ENCODE measurements around the gene TIMP2. TPM values are rescaled to one million over a fixed set of nuclear protein-coding genes. Genes with fewer than 3 reads are reported as not detected.
A peak's percentile ranks its signal among the peaks of the same experiment; 100 is the strongest.
"Not testable (repeated sequence)": the region's sequence is repeated elsewhere in the genome, so short reads cannot be mapped to it uniquely, and the experiment has no call there.

Gene TIMP2
- total and polyA plus RNA-seq, 9 donors, result 94.8 to 309 (median 201) TPM

DNA sequence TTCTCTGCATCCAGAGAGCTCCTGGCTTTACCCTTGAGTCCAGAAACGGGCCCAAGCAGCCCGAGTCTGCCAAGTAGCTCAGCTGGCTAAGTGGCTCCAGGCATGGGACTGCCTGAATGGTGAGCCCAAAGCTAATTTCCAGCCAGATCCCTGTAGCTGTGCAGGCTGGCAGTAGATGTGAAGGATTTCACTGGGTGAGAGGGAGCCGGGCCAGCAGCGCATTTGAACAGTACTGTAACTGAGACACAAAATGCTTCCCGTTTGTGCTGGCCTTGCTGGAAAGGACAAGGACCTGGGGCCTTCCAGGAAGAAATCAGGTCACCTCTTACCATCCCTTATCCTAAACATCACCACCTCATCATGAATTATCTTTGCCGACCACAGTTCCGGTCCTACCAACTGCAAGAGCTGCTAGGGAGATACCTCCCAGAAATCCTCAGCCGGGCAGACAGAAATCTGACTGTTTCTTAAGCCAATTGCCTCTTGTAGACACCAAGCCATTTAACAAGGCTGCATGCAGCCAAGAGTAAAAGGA is 3.7 kb downstream of the TIMP2 start:
- peaks cover 74% of the 10 kb centered on the region for H3K4me1 ChIP-seq (ENCODE audit: control insufficient read depth, insufficient read depth, low read length)
- peak; percentile 78 for DNase-seq
- H3K36me3 ChIP-seq (ENCODE audit: control insufficient read depth, insufficient read depth, low read length), result peaks cover 8% of the 10 kb centered on the region
- H3K4me3 ChIP-seq (ENCODE audit: low read length), result no peak overlapping the region
- peak overlapping the region; percentile 24 for H3K27ac ChIP-seq (ENCODE audit: low read length)
- 34% methylated on average over 6 of the region's 8 CpGs for WGBS (ENCODE audit: insufficient coverage)
- no peaks in the 10 kb centered on the region for H3K27me3 ChIP-seq (ENCODE audit: control insufficient read depth, insufficient read depth, low read length)
- no peaks in the 10 kb centered on the region for H3K9me3 ChIP-seq (replicated peaks; ENCODE audit: control insufficient read depth, low read depth, low read length)

DNA sequence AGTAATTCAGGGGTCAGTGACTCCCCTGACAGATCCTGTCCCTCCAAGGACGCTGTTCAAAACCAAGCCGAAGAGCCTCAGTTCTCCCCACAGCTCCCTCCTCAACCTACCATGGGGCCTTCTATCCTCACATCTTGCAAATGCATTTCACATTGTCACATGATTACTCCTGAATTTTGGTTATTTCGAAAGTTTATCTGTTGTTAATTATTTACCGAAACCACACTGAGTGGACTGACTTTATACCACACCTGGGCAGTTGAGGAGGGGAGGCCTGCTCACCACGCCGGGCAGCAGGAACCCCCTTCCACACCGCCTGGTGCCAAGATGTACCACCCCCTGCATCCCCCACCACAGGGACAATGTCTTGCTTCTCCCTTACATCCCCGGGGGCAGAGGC is 4.7 kb downstream of the TIMP2 start:
- no peak for DNase-seq
- Histone ChIP-seq H3K4me1 (ENCODE audit: control insufficient read depth, insufficient read depth, low read length) (peaks cover 74% of the 10 kb centered on the region), H3K36me3 (ENCODE audit: control insufficient read depth, insufficient read depth, low read length) (peaks cover 8% of the 10 kb centered on the region), H3K27ac (ENCODE audit: low read length) (no peak overlapping the region), H3K4me3 (ENCODE audit: low read length) (no peak overlapping the region), H3K27me3 (ENCODE audit: control insufficient read depth, insufficient read depth, low read length) (no peaks in the 10 kb centered on the region), H3K9me3 (replicated peaks; ENCODE audit: control insufficient read depth, low read depth, low read length) (no peaks in the 10 kb centered on the region)
- WGBS (ENCODE audit: insufficient coverage), result 70% methylated on average over 4 of the region's 8 CpGs

DNA sequence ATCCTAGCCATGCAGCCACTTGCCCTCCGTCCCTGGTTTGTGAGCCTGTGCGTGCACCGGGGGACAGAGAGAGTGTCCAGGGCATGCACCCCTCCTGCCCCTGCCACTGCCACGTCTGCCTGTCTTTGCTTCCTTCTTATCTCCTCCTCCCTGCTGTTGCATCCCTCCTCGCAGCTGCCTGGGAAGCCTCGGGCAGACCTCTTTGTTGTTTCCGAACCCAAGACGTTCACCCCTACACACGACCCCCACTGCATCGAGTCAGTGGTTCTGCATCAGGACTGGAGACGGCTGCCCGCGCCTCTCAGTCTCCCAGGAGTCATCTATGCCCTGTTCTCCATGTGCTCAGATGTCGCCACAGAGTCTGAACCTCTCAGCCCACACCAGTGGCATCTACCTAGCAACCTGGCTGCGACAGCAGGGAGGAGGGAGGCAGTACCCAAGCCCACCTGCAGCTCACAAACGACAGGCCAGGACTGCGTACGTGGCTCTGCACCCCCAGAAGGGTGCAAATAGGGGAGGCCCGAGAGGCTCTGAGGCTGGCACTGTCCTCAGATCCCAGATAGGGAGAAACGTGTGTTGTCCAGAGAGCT is 5.2 kb downstream of the TIMP2 start:
- H3K4me1 ChIP-seq (ENCODE audit: control insufficient read depth, insufficient read depth, low read length), result peaks cover 74% of the 10 kb centered on the region
- no peaks in the 10 kb centered on the region for H3K9me3 ChIP-seq (replicated peaks; ENCODE audit: control insufficient read depth, low read depth, low read length)
- WGBS (ENCODE audit: insufficient coverage), result 68% methylated on average over 18 of the region's 20 CpGs
- no peak overlapping the region for H3K4me3 ChIP-seq (ENCODE audit: low read length)
- no peak overlapping the region for H3K27ac ChIP-seq (ENCODE audit: low read length)
- no peak for DNase-seq
- H3K27me3 ChIP-seq (ENCODE audit: control insufficient read depth, insufficient read depth, low read length), result no peaks in the 10 kb centered on the region
- H3K36me3 ChIP-seq (ENCODE audit: control insufficient read depth, insufficient read depth, low read length), result peaks cover 8% of the 10 kb centered on the region

DNA sequence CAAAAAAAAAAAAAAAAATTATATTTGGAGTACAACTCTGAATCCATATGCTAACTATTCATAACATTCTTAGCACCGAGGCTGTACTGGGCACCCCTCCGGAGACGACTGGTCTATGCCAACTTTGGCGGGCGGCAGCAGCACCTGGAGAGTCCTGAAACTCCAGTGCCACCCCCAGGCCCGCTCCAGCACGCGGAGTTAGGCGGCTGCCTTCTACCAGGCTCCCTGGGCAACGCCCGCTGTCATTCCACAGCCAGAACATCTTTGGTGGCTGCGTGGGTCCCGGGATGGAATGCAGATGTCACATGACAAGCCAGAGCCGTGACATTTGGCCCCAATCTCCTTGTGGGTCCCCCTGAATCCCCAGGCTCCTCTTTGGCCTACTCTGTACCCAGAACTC is 6.2 kb downstream of the TIMP2 start:
- no peak overlapping the region for H3K4me3 ChIP-seq (ENCODE audit: low read length)
- no peaks in the 10 kb centered on the region for H3K9me3 ChIP-seq (replicated peaks; ENCODE audit: control insufficient read depth, low read depth, low read length)
- H3K27ac ChIP-seq (ENCODE audit: low read length), result no peak overlapping the region
- H3K4me1 ChIP-seq (ENCODE audit: control insufficient read depth, insufficient read depth, low read length), result peaks cover 70% of the 10 kb centered on the region
- no peak for DNase-seq
- peaks cover 8% of the 10 kb centered on the region for H3K36me3 ChIP-seq (ENCODE audit: control insufficient read depth, insufficient read depth, low read length)
- WGBS (ENCODE audit: insufficient coverage), result 73% methylated on average over 14 of the region's 14 CpGs
- no peaks in the 10 kb centered on the region for H3K27me3 ChIP-seq (ENCODE audit: control insufficient read depth, insufficient read depth, low read length)

DNA sequence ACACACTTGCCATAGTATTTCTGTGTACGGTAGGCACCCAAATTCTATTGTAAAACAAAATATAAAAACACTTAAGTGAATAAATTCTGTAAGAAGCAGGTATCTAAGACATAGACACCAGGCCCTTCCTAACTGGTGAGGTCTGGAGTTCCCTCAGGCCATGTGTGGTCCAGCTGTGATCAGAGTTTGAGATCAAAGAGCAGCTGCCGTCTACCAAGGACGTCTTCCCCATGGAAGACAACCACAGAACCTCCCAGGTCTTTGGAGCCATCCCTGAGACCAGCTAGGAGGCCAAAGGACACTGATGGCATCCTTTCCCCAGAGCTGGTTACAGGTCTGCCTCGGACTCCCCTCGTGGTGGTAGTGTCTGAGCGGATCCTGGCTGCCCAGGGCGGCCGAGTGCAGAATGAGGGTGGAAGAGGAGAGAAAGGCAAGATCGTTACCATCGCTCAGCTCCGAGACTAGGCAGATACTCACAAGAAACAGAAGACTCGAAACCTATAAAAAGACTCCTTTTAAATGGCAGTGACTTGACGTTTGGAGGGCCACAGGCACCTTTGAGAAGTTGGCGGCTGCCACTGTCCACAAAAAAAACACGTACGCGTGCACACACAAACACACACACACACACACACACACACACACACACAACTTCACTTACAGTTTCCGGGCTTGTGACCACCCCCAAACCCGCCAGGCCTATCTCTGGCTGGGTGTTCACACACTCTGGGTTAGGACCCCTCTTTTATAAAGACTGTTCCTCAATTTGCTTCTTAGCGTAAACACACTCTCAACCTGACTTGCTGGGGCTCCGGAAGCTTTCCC is 7.5 kb downstream of the TIMP2 start:
- DNase-seq, result no peak
- H3K4me3 ChIP-seq (ENCODE audit: low read length), result no peak overlapping the region
- peak overlapping the region; percentile 7 for H3K27ac ChIP-seq (ENCODE audit: low read length)
- no peaks in the 10 kb centered on the region for H3K9me3 ChIP-seq (replicated peaks; ENCODE audit: control insufficient read depth, low read depth, low read length)
- H3K27me3 ChIP-seq (ENCODE audit: control insufficient read depth, insufficient read depth, low read length), result no peaks in the 10 kb centered on the region
- peaks cover 63% of the 10 kb centered on the region for H3K4me1 ChIP-seq (ENCODE audit: control insufficient read depth, insufficient read depth, low read length)
- 63% methylated on average over 12 of the region's 21 CpGs for WGBS (ENCODE audit: insufficient coverage)
- peaks cover 8% of the 10 kb centered on the region for H3K36me3 ChIP-seq (ENCODE audit: control insufficient read depth, insufficient read depth, low read length)

DNA sequence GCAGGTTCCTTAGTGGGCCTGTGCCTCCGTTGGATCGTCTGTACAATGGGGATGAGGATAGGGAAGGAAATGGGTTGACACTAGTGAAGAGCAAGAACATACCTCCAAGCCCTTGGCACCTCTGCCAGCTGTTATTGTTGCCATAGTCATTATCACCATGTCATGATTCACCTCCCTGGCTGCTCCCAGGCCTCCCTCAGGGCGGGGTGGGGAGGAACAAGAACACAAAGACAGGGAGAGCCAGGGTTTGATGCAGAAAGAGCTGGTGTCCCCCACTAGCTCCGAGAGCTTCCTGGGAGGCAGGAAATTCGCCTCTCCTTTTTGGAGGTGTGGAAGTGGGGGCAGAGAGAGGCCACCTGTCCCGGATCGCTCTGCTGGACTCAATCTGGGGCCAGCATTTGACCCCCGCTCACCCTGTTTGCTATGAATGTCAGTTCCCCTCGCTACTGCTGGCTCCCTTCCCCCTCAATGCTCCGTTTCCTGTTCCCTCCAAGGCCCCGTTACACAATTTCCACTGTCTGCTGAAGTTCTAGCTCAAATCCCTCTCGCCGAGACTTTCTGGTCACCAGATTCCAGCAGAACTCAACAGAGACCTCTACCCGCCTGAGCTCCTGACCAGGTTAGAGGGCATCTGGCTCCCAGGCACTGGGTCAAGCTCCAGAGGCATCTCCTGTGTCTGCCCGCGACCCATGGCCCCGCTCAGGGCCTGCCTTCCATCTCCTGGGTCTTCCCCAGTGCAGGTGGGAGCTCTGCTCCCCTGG is 9.1 kb downstream of the TIMP2 start:
- 30% methylated on average over 11 of the region's 17 CpGs for WGBS (ENCODE audit: insufficient coverage)
- H3K4me1 ChIP-seq (ENCODE audit: control insufficient read depth, insufficient read depth, low read length), result peaks cover 54% of the 10 kb centered on the region
- H3K27ac ChIP-seq (ENCODE audit: low read length), result peak overlapping the region; percentile 50
- H3K4me3 ChIP-seq (ENCODE audit: low read length), result no peak overlapping the region
- H3K9me3 ChIP-seq (replicated peaks; ENCODE audit: control insufficient read depth, low read depth, low read length), result no peaks in the 10 kb centered on the region
- H3K27me3 ChIP-seq (ENCODE audit: control insufficient read depth, insufficient read depth, low read length), result no peaks in the 10 kb centered on the region
- peak; percentile 80 for DNase-seq
- peaks cover 7% of the 10 kb centered on the region for H3K36me3 ChIP-seq (ENCODE audit: control insufficient read depth, insufficient read depth, low read length)

DNA sequence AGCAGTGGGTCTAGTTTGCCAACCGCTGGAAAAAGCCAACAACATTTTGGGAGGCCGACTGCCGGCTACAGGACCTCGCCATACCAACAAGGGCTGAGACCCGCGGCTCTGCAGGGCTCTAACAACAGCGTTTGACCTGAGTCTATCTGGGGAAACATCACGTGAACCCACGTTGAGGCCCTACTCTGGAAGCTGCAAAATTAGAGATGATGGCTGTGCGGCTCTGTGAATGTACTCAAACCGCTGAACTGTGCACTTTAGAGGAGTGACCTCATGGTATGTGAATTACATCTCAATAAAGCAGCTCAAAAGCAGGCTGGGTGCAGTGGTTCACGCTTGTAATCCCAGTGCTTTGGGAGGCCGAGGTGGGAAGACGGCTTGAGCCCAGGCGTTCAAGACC is 12.1 kb downstream of the TIMP2 start:
- no peak overlapping the region for H3K4me3 ChIP-seq (ENCODE audit: low read length)
- H3K27me3 ChIP-seq (ENCODE audit: control insufficient read depth, insufficient read depth, low read length), result no peaks in the 10 kb centered on the region
- 59% methylated on average over 15 of the region's 15 CpGs for WGBS (ENCODE audit: insufficient coverage)
- H3K27ac ChIP-seq (ENCODE audit: low read length), result no peak overlapping the region
- peaks cover 5% of the 10 kb centered on the region for H3K36me3 ChIP-seq (ENCODE audit: control insufficient read depth, insufficient read depth, low read length)
- H3K4me1 ChIP-seq (ENCODE audit: control insufficient read depth, insufficient read depth, low read length), result peaks cover 39% of the 10 kb centered on the region
- no peaks in the 10 kb centered on the region for H3K9me3 ChIP-seq (replicated peaks; ENCODE audit: control insufficient read depth, low read depth, low read length)
- no peak for DNase-seq

DNA sequence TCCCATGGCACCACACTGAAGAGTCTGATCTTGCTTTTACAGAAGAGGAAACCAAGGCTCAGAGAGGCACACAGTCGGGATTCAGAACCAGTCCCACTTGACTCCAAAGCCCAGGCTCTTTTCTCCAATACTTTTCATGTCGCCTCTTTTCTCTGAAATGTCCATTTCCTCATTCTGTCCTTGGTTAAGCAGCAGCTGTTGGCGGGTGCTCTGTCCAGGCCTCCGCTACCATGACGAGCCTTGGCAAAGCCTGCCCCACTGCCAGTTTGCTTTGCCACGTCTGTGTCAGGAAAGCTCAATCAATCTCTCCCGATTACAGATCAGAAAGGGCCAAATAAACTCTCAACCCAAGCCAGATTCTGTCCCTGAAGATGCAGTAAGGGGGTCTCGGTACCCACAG is 13.1 kb downstream of the TIMP2 start:
- DNase-seq, result no peak
- Histone ChIP-seq H3K9me3 (replicated peaks; ENCODE audit: control insufficient read depth, low read depth, low read length) (no peaks in the 10 kb centered on the region), H3K27me3 (ENCODE audit: control insufficient read depth, insufficient read depth, low read length) (no peaks in the 10 kb centered on the region), H3K36me3 (ENCODE audit: control insufficient read depth, insufficient read depth, low read length) (no peaks in the 10 kb centered on the region), H3K27ac (ENCODE audit: low read length) (peak overlapping the region; percentile 62), H3K4me3 (ENCODE audit: low read length) (no peak overlapping the region), H3K4me1 (ENCODE audit: control insufficient read depth, insufficient read depth, low read length) (peaks cover 33% of the 10 kb centered on the region)
- 78% methylated on average over 5 of the region's 8 CpGs for WGBS (ENCODE audit: insufficient coverage)

DNA sequence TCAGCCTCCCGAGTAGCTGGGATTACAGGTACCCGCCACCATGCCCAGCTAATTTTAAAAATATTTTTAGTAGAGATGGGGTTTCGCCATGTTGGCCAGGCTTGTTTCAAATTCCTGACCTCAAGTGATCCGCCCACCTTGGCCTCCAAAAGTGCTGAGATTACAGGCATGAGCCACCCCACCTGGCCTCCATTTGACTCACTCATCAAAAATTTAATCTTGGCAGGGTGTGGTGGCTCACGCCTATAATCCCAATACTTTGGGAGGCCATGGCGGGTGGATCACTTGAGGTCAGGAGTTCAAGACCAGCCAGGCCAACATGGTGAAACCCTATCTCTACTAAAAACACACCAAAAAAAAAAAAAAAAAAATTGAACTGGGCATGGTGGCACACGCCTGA is 13.6 kb downstream of the TIMP2 start:
- H3K4me3 ChIP-seq (ENCODE audit: low read length); H3K9me3 ChIP-seq (replicated peaks; ENCODE audit: control insufficient read depth, low read depth, low read length); DNase-seq; H3K36me3 ChIP-seq (ENCODE audit: control insufficient read depth, insufficient read depth, low read length); H3K27me3 ChIP-seq (ENCODE audit: control insufficient read depth, insufficient read depth, low read length): not testable (repeated sequence)
- H3K4me1 ChIP-seq (ENCODE audit: control insufficient read depth, insufficient read depth, low read length), result peaks cover 29% of the 10 kb centered on the region
- 83% methylated on average over 1 of the region's 7 CpGs for WGBS (ENCODE audit: insufficient coverage)
- H3K27ac ChIP-seq (ENCODE audit: low read length), result peak overlapping the region; percentile 62
